HAP-1 (cell line): ENCODE measurements around the gene MARCHF2.

Experiments
- DNase-seq, 2 experiments: peaks; one replicate each; pipeline ENCODE4 v3.0.0-alpha.2; 2016 to 2020; ENCODE audit warnings: low spot score in 2 of 2
- H3K27me3 ChIP-seq: fragments of 250-450 bp; sonication (Bioruptor Pico); 2 replicates; pipeline ENCODE4 v1.5.1; 2020; ENCODE audit warnings: low read depth, mild to moderate bottlenecking, moderate library complexity
- H3K36me3 ChIP-seq: fragments of 250-450 bp; sonication (Bioruptor Pico); replicated peaks from 2 replicates; pipeline ENCODE4 v1.5.1; 2020; ENCODE audit warnings: mild to moderate bottlenecking
- H3K4me1 ChIP-seq: fragments of 250-450 bp; sonication (Bioruptor Pico); 2 replicates; pipeline ENCODE4 v1.5.1; 2020; ENCODE audit warnings: mild to moderate bottlenecking
- H3K4me3 ChIP-seq: fragments of 250-450 bp; sonication (Bioruptor Pico); 2 replicates; pipeline ENCODE4 v1.5.1; 2020; ENCODE audit warnings: mild to moderate bottlenecking, moderate library complexity
- H3K9me3 ChIP-seq: fragments of 250-450 bp; sonication (Bioruptor Pico); 2 replicates; pipeline ENCODE4 v1.5.1; 2020; ENCODE audit warnings: mild to moderate bottlenecking, moderate library complexity
- in situ Hi-C: fragments of 300-500 bp; cut with MboI; formaldehyde crosslinking; loops from 3 replicates; pipeline ENCODE4 v1.14.3; 2020; ENCODE audit warnings: low sequenced_read_pairs, inconsistent platforms, mixed read lengths

Gene MARCHF2

GRCh38 chr19:8476524-8476923, 63.4 kb downstream of the MARCHF2 start:
- H3K4me1 ChIP-seq = no peaks in the 10 kb centered on the region

GRCh38 chr19:8477889-8478288, 64.8 kb downstream of the MARCHF2 start:
- Histone ChIP-seq H3K36me3 (peaks cover 77% of the 10 kb centered on the region), H3K4me1 (no peaks in the 10 kb centered on the region), H3K4me3 (no peak overlapping the region), H3K27me3 (no peaks in the 10 kb centered on the region), H3K9me3 (no peaks in the 10 kb centered on the region)
- no peak for DNase-seq
- in situ Hi-C loops = no loop called here

More at GRCh38 chr19:8476524-8476923, 63.4 kb downstream of the MARCHF2 start:
- in situ Hi-C loops = no loop called here
- Histone ChIP-seq H3K27me3 (no peaks in the 10 kb centered on the region), H3K36me3 (peaks cover 80% of the 10 kb centered on the region), H3K9me3 (no peaks in the 10 kb centered on the region), H3K4me3 (no peak overlapping the region)
- DNase-seq = no peak

DNA sequence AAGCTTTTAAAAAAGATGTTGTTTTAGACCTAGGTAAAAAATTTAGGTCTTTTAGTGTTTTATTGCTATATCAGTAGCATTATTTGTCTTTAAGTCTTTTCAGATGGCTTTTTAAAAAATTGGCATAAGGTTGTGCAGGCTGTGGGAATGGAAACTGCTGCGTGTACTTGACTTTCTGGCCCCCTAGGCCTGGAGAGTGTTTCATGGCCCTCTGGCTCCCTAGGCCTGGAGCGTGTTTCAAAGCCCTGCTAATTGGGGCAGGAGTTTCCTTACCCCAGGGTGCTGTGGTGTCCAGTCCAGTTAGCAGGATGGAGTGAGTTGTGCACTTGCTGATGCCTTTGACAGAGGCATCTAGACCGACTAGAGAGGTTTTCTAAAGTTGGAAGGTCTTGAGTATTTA, 65.5 kb downstream of the MARCHF2 start:
- peaks cover 77% of the 10 kb centered on the region for H3K36me3 ChIP-seq

GRCh38 chr19:8481201-8481600, 68.1 kb downstream of the MARCHF2 start:
- no peaks in the 10 kb centered on the region for H3K27me3 ChIP-seq
- H3K4me1 ChIP-seq = no peaks in the 10 kb centered on the region
- in situ Hi-C loops = no loop called here
- H3K36me3 ChIP-seq = peaks cover 76% of the 10 kb centered on the region
- H3K9me3 ChIP-seq = no peaks in the 10 kb centered on the region
- no peak overlapping the region for H3K4me3 ChIP-seq
- DNase-seq = no peak

More for the DNA sequence above, 65.5 kb downstream of the MARCHF2 start:
- Histone ChIP-seq H3K4me1 (no peaks in the 10 kb centered on the region), H3K4me3 (no peak overlapping the region), H3K9me3 (no peaks in the 10 kb centered on the region), H3K27me3 (no peaks in the 10 kb centered on the region)
- in situ Hi-C loops = no loop called here
- no peak for DNase-seq

DNA sequence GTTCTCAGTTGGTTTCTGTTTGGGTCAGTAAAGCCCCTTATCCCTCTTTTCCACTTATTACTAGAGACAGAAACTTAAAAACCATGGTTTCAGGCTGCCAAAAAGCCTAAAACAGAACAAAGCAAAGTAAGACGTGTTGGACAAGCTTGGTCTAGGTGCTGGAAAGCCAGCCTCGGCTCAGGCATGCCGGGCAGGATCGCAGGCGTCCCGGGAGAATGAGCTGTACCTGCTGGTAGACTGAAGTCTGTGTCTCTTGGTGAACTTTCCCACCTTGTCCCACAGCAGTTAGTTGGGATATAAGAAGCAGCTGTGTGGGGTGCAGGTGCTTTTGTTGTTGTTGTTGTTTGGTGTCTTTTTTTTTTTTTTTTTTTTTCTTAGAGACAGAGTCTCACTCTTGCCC, 68.5 kb downstream of the MARCHF2 start:
- Histone ChIP-seq H3K36me3 (peaks cover 79% of the 10 kb centered on the region), H3K27me3 (no peaks in the 10 kb centered on the region), H3K4me3 (no peak overlapping the region), H3K4me1 (no peaks in the 10 kb centered on the region), H3K9me3 (no peaks in the 10 kb centered on the region)
- no peak for DNase-seq
- in situ Hi-C loops = no loop called here

DNA sequence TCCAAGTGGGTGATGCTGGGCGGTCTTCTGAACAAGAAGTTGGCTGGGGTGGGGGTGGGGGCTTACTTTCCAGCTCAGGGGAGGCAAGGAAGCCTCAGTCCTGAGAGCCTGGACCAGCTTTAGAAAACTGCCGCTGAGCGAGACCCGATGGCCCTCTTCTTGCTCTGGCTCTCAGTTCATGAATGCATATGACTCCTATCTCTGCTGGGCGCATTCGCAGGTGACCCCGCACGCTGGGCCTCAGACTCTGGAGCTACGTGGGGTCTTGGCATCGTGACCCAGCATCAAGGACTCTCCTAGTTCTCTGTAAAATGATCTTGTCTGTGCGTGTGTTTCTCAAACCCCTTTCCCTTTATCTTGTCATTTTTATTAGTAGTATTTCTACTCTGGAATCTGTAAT, 69.6 kb downstream of the MARCHF2 start:
- Histone ChIP-seq H3K4me3 (no peak overlapping the region), H3K4me1 (no peaks in the 10 kb centered on the region), H3K27me3 (no peaks in the 10 kb centered on the region), H3K36me3 (peaks cover 83% of the 10 kb centered on the region), H3K9me3 (no peaks in the 10 kb centered on the region)
- no peak for DNase-seq
- in situ Hi-C loops = no loop called here

DNA sequence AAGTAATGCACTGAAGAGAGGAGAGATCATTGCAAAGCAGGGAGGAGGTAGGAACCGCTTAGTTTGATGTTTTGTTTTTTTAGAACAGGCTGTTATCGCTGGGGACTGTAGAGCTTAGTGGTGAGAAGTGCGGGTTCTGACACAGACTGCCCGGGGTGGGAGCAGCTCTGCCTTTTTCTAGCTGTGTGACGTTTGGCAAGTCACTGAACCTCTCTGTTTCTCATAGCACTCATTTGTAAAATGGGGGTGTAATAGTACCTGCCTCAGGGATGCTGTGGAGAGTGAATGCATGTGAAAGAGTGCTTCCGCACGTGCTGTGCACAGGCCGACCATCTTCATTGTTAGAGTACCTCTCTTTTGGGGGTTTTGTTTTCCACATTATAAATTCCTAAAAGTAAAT, 70.1 kb downstream of the MARCHF2 start:
- Histone ChIP-seq H3K36me3 (peaks cover 83% of the 10 kb centered on the region), H3K27me3 (no peaks in the 10 kb centered on the region), H3K4me3 (no peak overlapping the region), H3K4me1 (no peaks in the 10 kb centered on the region), H3K9me3 (no peaks in the 10 kb centered on the region)
- in situ Hi-C loops = no loop called here
- no peak for DNase-seq

GRCh38 chr19:8484331-8484894, 71.3 kb downstream of the MARCHF2 start:
- DNase-seq = no peak
- Histone ChIP-seq H3K4me3 (no peak overlapping the region), H3K27me3 (no peaks in the 10 kb centered on the region), H3K4me1 (no peaks in the 10 kb centered on the region), H3K36me3 (peaks cover 82% of the 10 kb centered on the region), H3K9me3 (no peaks in the 10 kb centered on the region)
- in situ Hi-C loops = no loop called here

GRCh38 chr19:8485561-8486371, 72.7 kb downstream of the MARCHF2 start:
- Histone ChIP-seq H3K9me3 (no peaks in the 10 kb centered on the region), H3K4me1 (no peaks in the 10 kb centered on the region), H3K36me3 (peaks cover 78% of the 10 kb centered on the region), H3K4me3 (no peak overlapping the region), H3K27me3 (no peaks in the 10 kb centered on the region)
- in situ Hi-C loops = no loop called here
- DNase-seq = no peak

- no peaks in the 10 kb centered on the region for H3K27me3 ChIP-seq
- in situ Hi-C loops = no loop called here
- H3K36me3 ChIP-seq = peaks cover 69% of the 10 kb centered on the region
- DNase-seq = no peak
- no peaks in the 10 kb centered on the region for H3K4me1 ChIP-seq
- H3K4me3 ChIP-seq = no peak overlapping the region
- H3K9me3 ChIP-seq = no peaks in the 10 kb centered on the region
Observed at GRCh38 chr19:8486661-8487136, 73.6 kb downstream of the MARCHF2 start.

- no peaks in the 10 kb centered on the region for H3K9me3 ChIP-seq
Observed at GRCh38 chr19:8487137-8487851, 74.2 kb downstream of the MARCHF2 start.

DNA sequence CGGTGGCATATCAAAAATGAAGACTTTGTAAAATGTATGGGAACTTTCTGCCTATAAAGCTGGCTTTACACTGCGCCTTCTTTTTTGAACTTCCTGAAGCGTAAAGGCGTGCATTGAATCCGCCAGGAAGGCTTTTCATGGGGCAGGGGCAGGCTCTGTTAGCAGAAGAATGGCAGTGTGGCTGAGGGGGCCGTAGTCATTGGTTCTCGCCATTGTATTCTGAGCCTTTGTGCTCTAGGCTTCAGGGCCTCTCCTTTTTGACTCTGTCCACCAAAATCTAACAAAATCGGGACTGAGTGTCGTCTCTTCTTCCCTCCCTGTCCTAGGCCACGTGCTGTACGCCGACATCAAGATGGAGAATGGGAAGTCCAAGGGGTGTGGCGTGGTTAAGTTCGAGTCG, 75.3 kb downstream of the MARCHF2 start:
- no peak overlapping the region for H3K4me3 ChIP-seq
- H3K27me3 ChIP-seq = no peaks in the 10 kb centered on the region
- in situ Hi-C loops = no loop called here
- no peaks in the 10 kb centered on the region for H3K9me3 ChIP-seq
- peaks cover 55% of the 10 kb centered on the region for H3K36me3 ChIP-seq
- no peak for DNase-seq
- H3K4me1 ChIP-seq = no peaks in the 10 kb centered on the region

More at GRCh38 chr19:8487137-8487851, 74.2 kb downstream of the MARCHF2 start:
- Histone ChIP-seq H3K27me3 (no peaks in the 10 kb centered on the region), H3K4me1 (no peaks in the 10 kb centered on the region), H3K4me3 (no peak overlapping the region), H3K36me3 (peaks cover 64% of the 10 kb centered on the region)
- DNase-seq = no peak
- in situ Hi-C loops = no loop called here
